ENCODE measurements around the gene TIMP2. TPM values are rescaled to one million over a fixed set of nuclear protein-coding genes. Genes with fewer than 3 reads are reported as not detected.
A peak's percentile ranks its signal among the peaks of the same experiment; 100 is the strongest.

TIMP2 gene
- total and polyA plus RNA-seq, 2 of the 13 experiments (the other 11 are each of a cell fraction or from before 2014, with no cell fraction given), result 3.8 to 8.5 TPM

GRCh38 chr17:78865682-78866390 is 59.4 kb downstream of the TIMP2 start (continued):
- TF ChIP-seq, protein P1, sequence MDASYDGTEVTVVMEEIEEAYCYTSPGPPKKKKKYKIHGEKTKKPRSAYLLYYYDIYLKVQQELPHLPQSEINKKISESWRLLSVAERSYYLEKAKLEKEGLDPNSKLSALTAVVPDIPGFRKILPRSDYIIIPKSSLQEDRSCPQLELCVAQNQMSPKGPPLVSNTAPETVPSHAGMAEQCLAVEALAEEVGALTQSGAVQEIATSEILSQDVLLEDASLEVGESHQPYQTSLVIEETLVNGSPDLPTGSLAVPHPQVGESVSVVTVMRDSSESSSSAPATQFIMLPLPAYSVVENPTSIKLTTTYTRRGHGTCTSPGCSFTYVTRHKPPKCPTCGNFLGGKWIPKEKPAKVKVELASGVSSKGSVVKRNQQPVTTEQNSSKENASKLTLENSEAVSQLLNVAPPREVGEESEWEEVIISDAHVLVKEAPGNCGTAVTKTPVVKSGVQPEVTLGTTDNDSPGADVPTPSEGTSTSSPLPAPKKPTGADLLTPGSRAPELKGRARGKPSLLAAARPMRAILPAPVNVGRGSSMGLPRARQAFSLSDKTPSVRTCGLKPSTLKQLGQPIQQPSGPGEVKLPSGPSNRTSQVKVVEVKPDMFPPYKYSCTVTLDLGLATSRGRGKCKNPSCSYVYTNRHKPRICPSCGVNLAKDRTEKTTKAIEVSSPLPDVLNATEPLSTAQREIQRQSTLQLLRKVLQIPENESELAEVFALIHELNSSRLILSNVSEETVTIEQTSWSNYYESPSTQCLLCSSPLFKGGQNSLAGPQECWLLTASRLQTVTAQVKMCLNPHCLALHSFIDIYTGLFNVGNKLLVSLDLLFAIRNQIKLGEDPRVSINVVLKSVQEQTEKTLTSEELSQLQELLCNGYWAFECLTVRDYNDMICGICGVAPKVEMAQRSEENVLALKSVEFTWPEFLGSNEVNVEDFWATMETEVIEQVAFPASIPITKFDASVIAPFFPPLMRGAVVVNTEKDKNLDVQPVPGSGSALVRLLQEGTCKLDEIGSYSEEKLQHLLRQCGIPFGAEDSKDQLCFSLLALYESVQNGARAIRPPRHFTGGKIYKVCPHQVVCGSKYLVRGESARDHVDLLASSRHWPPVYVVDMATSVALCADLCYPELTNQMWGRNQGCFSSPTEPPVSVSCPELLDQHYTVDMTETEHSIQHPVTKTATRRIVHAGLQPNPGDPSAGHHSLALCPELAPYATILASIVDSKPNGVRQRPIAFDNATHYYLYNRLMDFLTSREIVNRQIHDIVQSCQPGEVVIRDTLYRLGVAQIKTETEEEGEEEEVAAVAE (CRISPR knock-in tag; IDR thresholded peaks at IDR 0.05; ENCODE audit: borderline replicate concordance), result no peak
- no peak for TF ChIP-seq ZNF30 (CRISPR knock-in tag; IDR thresholded peaks at IDR 0.05)
- no peak for TF ChIP-seq ZNF777 (CRISPR knock-in tag; IDR thresholded peaks at IDR 0.05)
- no peak for TF ChIP-seq AFF4 (CRISPR knock-in tag; IDR thresholded peaks at IDR 0.05)
- peak; percentile 73; the same call in 1 of the 2 replicates for TF ChIP-seq CBX5 (CRISPR knock-in tag; IDR thresholded peaks at IDR 0.05; ENCODE audit: borderline replicate concordance)
- TF ChIP-seq ARID3A (IDR thresholded peaks at IDR 0.05; ENCODE audit: low read depth, low read length), result no peak
- no peak for TF ChIP-seq THAP8 (CRISPR knock-in tag; IDR thresholded peaks at IDR 0.05; ENCODE audit: borderline replicate concordance)
- TF ChIP-seq BCL3 (CRISPR knock-in tag; IDR thresholded peaks at IDR 0.05), result no peak
- no peak for TF ChIP-seq ATF5 (CRISPR knock-in tag; IDR thresholded peaks at IDR 0.05; ENCODE audit: low read depth)
- TF ChIP-seq THAP9 (CRISPR knock-in tag; IDR thresholded peaks at IDR 0.05; ENCODE audit: borderline replicate concordance), result no peak
